IPS-18c (cell line): ENCODE measurements around the gene SBSN.
A peak's percentile ranks its signal among the peaks of the same experiment; 100 is the strongest.

Experiments
- H3K4me3 ChIP-seq: 2 replicates; pipeline ENCODE4 v1.7.0; 2013; ENCODE audit warnings: low read depth, mild to moderate bottlenecking, low read length, moderate library complexity; ENCODE audit not compliant: insufficient read depth
- H3K9me3 ChIP-seq: one replicate; pipeline ENCODE4 v1.6.1; 2013; ENCODE audit warnings: mild to moderate bottlenecking, low read length, moderate library complexity; ENCODE audit not compliant: control insufficient read depth, insufficient read depth

SBSN gene

GRCh38 chr19:35543280-35544109, 15.4 kb upstream of the SBSN start:
- Histone ChIP-seq H3K9me3 (peaks cover 2% of the 10 kb centered on the region), H3K4me3 (no peak overlapping the region)

GRCh38 chr19:35542209-35542608, 14.1 kb upstream of the SBSN start:
- H3K4me3 ChIP-seq, result no peak overlapping the region
- peaks cover 2% of the 10 kb centered on the region for H3K9me3 ChIP-seq

- H3K4me3 ChIP-seq, result no peak overlapping the region
Observed at GRCh38 chr19:35540356-35540927, 12.3 kb upstream of the SBSN start.

GRCh38 chr19:35539850-35540249, 11.7 kb upstream of the SBSN start:
- Histone ChIP-seq H3K9me3 (peaks cover 2% of the 10 kb centered on the region), H3K4me3 (no peak overlapping the region)

More at GRCh38 chr19:35540356-35540927, 12.3 kb upstream of the SBSN start:
- H3K9me3 ChIP-seq, result peaks cover 2% of the 10 kb centered on the region

GRCh38 chr19:35539314-35539713, 11.2 kb upstream of the SBSN start:
- H3K9me3 ChIP-seq, result peaks cover 2% of the 10 kb centered on the region
- H3K4me3 ChIP-seq, result no peak overlapping the region

- peaks cover 2% of the 10 kb centered on the region for H3K9me3 ChIP-seq
- H3K4me3 ChIP-seq, result no peak overlapping the region
Observed at GRCh38 chr19:35534803-35535480, 6.8 kb upstream of the SBSN start.

- H3K4me3 ChIP-seq, result no peak overlapping the region
- peaks cover 2% of the 10 kb centered on the region for H3K9me3 ChIP-seq
Observed at GRCh38 chr19:35533822-35534392, 5.8 kb upstream of the SBSN start.

- Histone ChIP-seq H3K4me3 (no peak within 1 kb of the TSS), H3K9me3 (peaks cover 2% of the 10 kb centered on the region)
Observed at GRCh38 chr19:35533201-35533821, 5.2 kb upstream of the SBSN start, which contains the start of gene GAPDHS. TSS of gene GAPDHS (plus strand) at chr19:35533456. CDS start at chr19:35533528, 72 bp downstream.

GRCh38 chr19:35531291-35531690, 3.2 kb upstream of the SBSN start:
- H3K9me3 ChIP-seq, result peaks cover 2% of the 10 kb centered on the region
- H3K4me3 ChIP-seq, result no peak overlapping the region

- Histone ChIP-seq H3K9me3 (peaks cover 2% of the 10 kb centered on the region), H3K4me3 (no peak overlapping the region)
Observed at GRCh38 chr19:35529241-35530218, 1.4 kb upstream of the SBSN start.

GRCh38 chr19:35525873-35526272, 2.2 kb downstream of the SBSN start:
- H3K4me3 ChIP-seq, result no peak overlapping the region
- no peaks in the 10 kb centered on the region for H3K9me3 ChIP-seq

GRCh38 chr19:35524181-35524837, 3.8 kb downstream of the SBSN start:
- Histone ChIP-seq H3K4me3 (peak overlapping the region; percentile 5; the same call in 1 of the 2 replicates), H3K9me3 (no peaks in the 10 kb centered on the region)

- Histone ChIP-seq H3K9me3 (no peaks in the 10 kb centered on the region), H3K4me3 (no peak overlapping the region)
Observed at GRCh38 chr19:35522745-35523327, 5.3 kb downstream of the SBSN start.

GRCh38 chr19:35521124-35521743, 6.9 kb downstream of the SBSN start:
- no peaks in the 10 kb centered on the region for H3K9me3 ChIP-seq
- H3K4me3 ChIP-seq, result no peak overlapping the region

- no peaks in the 10 kb centered on the region for H3K9me3 ChIP-seq
Observed at GRCh38 chr19:35519291-35519690, 8.8 kb downstream of the SBSN start.

More at GRCh38 chr19:35519291-35519690, 8.8 kb downstream of the SBSN start:
- no peak overlapping the region for H3K4me3 ChIP-seq
